PC-9 (cell line): ENCODE measurements around the gene IRF4.

Source experiments
- CTCF ChIP-seq: fragments of 200-600 bp; sonication (generic); conservative IDR thresholded peaks from 2 replicates; pipeline ENCODE4 v1.6.1; 2017; ENCODE audit warnings: mixed run types, antibody characterized with exemption, mild to moderate bottlenecking, moderate library complexity
- EZH2 ChIP-seq: fragments of 200-600 bp; sonication (generic); IDR thresholded peaks from 2 replicates; pipeline ENCODE4 v1.8.0; 2017; ENCODE audit warnings: antibody characterized with exemption, low read depth

- TF ChIP-seq CTCF (no peak), EZH2 (no peak)
These were observed 2.1 kb downstream of the IRF4 start for GRCh38 chr6:393391-394221.
